ENCODE measurements around the gene ZNF317.
A peak's percentile ranks its signal among the peaks of the same experiment; 100 is the strongest.

The ZNF317 gene

GRCh38 chr19:9115307-9115813, 24.8 kb upstream of the ZNF317 start, which contains the start of gene OR7G1:
OR7G1 (minus strand) TSS chr19:9115763; CDS start chr19:9115763, 0 bp downstream.
- H4K20me1 ChIP-seq (ENCODE audit: insufficient read depth, low read length): no peaks in the 10 kb centered on the region
- no peak within 1 kb of the TSS for H3K9ac ChIP-seq (ENCODE audit: low read depth, low read length)
- no peak within 1 kb of the TSS for H3K27ac ChIP-seq (ENCODE audit: low read length)
- H3K36me3 ChIP-seq (ENCODE audit: insufficient read depth, low read length): no peaks in the 10 kb centered on the region
- TF ChIP-seq EZH2 (IDR thresholded peaks at IDR 0.05; ENCODE audit: borderline replicate concordance, low read depth, low read length, severe bottlenecking) (no peak), CTCF (IDR thresholded peaks at IDR 0.05; ENCODE audit: borderline replicate concordance, extremely low read depth, low read length, poor library complexity, severe bottlenecking) (no peak)
- DNase-seq (no peak), ATAC-seq (ENCODE audit: insufficient read depth, low read depth) (peak; percentile 37; the same call in 2 of the 3 replicates)
- no peak within 1 kb of the TSS for H3K4me2 ChIP-seq (ENCODE audit: insufficient read depth, low read length)
- no peaks in the 10 kb centered on the region for H3K4me1 ChIP-seq (ENCODE audit: insufficient read depth, low read length)
- no peaks in the 10 kb centered on the region for H3K79me2 ChIP-seq (ENCODE audit: insufficient read depth, low read length)
- H2AFZ ChIP-seq (ENCODE audit: low read depth, low read length): no peak within 1 kb of the TSS
- H3K4me3 ChIP-seq (ENCODE audit: low read depth in 1 of 2, low read length in 2 of 2): no peak within 1 kb of the TSS
- H3K9me3 ChIP-seq (ENCODE audit: insufficient read depth, low read length, severe bottlenecking): no peaks in the 10 kb centered on the region
- no peaks in the 10 kb centered on the region for H3K27me3 ChIP-seq (ENCODE audit: insufficient read depth, low read length, poor library complexity)

DNA sequence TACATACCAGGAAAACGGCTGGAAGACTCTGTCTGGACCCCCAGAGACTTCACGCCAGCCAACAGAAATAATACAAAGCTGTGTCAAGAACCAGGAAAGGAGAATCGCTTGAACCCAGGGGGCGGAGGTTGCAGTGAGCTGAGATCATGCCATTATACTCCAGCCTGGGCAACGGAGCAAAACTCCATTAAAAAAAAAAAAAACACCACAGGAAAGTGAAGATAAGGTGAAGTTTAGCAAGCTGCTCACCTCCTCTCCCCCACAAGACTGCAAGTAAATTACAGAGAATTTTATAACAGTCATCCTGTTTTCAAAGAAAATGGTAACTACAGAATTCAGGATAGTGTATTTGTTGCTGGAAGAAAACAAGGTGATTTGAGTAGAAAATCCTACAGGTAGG, 23.6 kb upstream of the ZNF317 start:
- Histone ChIP-seq H3K27ac (ENCODE audit: low read length) (no peak overlapping the region), H3K27me3 (ENCODE audit: insufficient read depth, low read length, poor library complexity) (no peaks in the 10 kb centered on the region), H2AFZ (ENCODE audit: low read depth, low read length) (no peak overlapping the region), H3K4me3 (ENCODE audit: low read depth in 1 of 2, low read length in 2 of 2) (no peak overlapping the region), H3K4me2 (ENCODE audit: insufficient read depth, low read length) (no peak overlapping the region), H4K20me1 (ENCODE audit: insufficient read depth, low read length) (no peaks in the 10 kb centered on the region), H3K9me3 (ENCODE audit: insufficient read depth, low read length, severe bottlenecking) (no peaks in the 10 kb centered on the region), H3K4me1 (ENCODE audit: insufficient read depth, low read length) (no peaks in the 10 kb centered on the region), H3K36me3 (ENCODE audit: insufficient read depth, low read length) (no peaks in the 10 kb centered on the region), H3K79me2 (ENCODE audit: insufficient read depth, low read length) (no peaks in the 10 kb centered on the region), H3K9ac (ENCODE audit: low read depth, low read length) (no peak overlapping the region)
- DNase-seq (no peak), ATAC-seq (ENCODE audit: insufficient read depth, low read depth) (no peak)
- TF ChIP-seq EZH2 (IDR thresholded peaks at IDR 0.05; ENCODE audit: borderline replicate concordance, low read depth, low read length, severe bottlenecking): no peak

- H3K9ac ChIP-seq (ENCODE audit: low read depth, low read length): no peak within 1 kb of the TSS
- H3K4me1 ChIP-seq (ENCODE audit: insufficient read depth, low read length): no peaks in the 10 kb centered on the region
- no peak within 1 kb of the TSS for H3K27ac ChIP-seq (ENCODE audit: low read length)
- ATAC-seq (ENCODE audit: insufficient read depth, low read depth) (no peak), DNase-seq (no peak)
- H2AFZ ChIP-seq (ENCODE audit: low read depth, low read length): no peak within 1 kb of the TSS
- H4K20me1 ChIP-seq (ENCODE audit: insufficient read depth, low read length): no peaks in the 10 kb centered on the region
- TF ChIP-seq EZH2 (IDR thresholded peaks at IDR 0.05; ENCODE audit: borderline replicate concordance, low read depth, low read length, severe bottlenecking): no peak
- no peak for TF ChIP-seq CTCF (IDR thresholded peaks at IDR 0.05; ENCODE audit: borderline replicate concordance, extremely low read depth, low read length, poor library complexity, severe bottlenecking)
- H3K9me3 ChIP-seq (ENCODE audit: insufficient read depth, low read length, severe bottlenecking): no peaks in the 10 kb centered on the region
- H3K4me2 ChIP-seq (ENCODE audit: insufficient read depth, low read length): no peak within 1 kb of the TSS
- H3K4me3 ChIP-seq (ENCODE audit: low read depth in 1 of 2, low read length in 2 of 2): no peak within 1 kb of the TSS
- no peaks in the 10 kb centered on the region for H3K36me3 ChIP-seq (ENCODE audit: insufficient read depth, low read length)
- no peaks in the 10 kb centered on the region for H3K79me2 ChIP-seq (ENCODE audit: insufficient read depth, low read length)
- no peaks in the 10 kb centered on the region for H3K27me3 ChIP-seq (ENCODE audit: insufficient read depth, low read length, poor library complexity)
These were observed 13.2 kb upstream of the ZNF317 start, which contains the start of gene OR7G3 for GRCh38 chr19:9126900-9127405. OR7G3 (minus strand) TSS chr19:9126950; CDS start chr19:9126950, 0 bp downstream.

GRCh38 chr19:9128171-9128570, 12.0 kb upstream of the ZNF317 start:
- Histone ChIP-seq H3K79me2 (ENCODE audit: insufficient read depth, low read length) (no peaks in the 10 kb centered on the region), H3K4me1 (ENCODE audit: insufficient read depth, low read length) (no peaks in the 10 kb centered on the region), H3K36me3 (ENCODE audit: insufficient read depth, low read length) (no peaks in the 10 kb centered on the region), H3K9me3 (ENCODE audit: insufficient read depth, low read length, severe bottlenecking) (no peaks in the 10 kb centered on the region), H4K20me1 (ENCODE audit: insufficient read depth, low read length) (no peaks in the 10 kb centered on the region), H3K4me2 (ENCODE audit: insufficient read depth, low read length) (no peak overlapping the region), H3K27ac (ENCODE audit: low read length) (no peak overlapping the region), H3K4me3 (ENCODE audit: low read depth in 1 of 2, low read length in 2 of 2) (no peak overlapping the region), H3K27me3 (ENCODE audit: insufficient read depth, low read length, poor library complexity) (no peaks in the 10 kb centered on the region), H3K9ac (ENCODE audit: low read depth, low read length) (no peak overlapping the region), H2AFZ (ENCODE audit: low read depth, low read length) (no peak overlapping the region)
- no peak for DNase-seq
- ATAC-seq (ENCODE audit: insufficient read depth, low read depth): no peak
- TF ChIP-seq EZH2 (IDR thresholded peaks at IDR 0.05; ENCODE audit: borderline replicate concordance, low read depth, low read length, severe bottlenecking) (no peak), CTCF (IDR thresholded peaks at IDR 0.05; ENCODE audit: borderline replicate concordance, extremely low read depth, low read length, poor library complexity, severe bottlenecking) (no peak)

Data from DND-41 (cell line).